HG03025 (cell line): Measurements from ENCODE around the gene CFAP45.

Experiments
- ATAC-seq: cut with Tn5 transposase; IDR thresholded peaks from one replicate; pipeline ENCODE4 v1.9.1; 2021; ENCODE audit warnings: mild to moderate bottlenecking, moderate library complexity; ENCODE audit not compliant: unreplicated experiment, low FRiP score

CFAP45 gene

DNA sequence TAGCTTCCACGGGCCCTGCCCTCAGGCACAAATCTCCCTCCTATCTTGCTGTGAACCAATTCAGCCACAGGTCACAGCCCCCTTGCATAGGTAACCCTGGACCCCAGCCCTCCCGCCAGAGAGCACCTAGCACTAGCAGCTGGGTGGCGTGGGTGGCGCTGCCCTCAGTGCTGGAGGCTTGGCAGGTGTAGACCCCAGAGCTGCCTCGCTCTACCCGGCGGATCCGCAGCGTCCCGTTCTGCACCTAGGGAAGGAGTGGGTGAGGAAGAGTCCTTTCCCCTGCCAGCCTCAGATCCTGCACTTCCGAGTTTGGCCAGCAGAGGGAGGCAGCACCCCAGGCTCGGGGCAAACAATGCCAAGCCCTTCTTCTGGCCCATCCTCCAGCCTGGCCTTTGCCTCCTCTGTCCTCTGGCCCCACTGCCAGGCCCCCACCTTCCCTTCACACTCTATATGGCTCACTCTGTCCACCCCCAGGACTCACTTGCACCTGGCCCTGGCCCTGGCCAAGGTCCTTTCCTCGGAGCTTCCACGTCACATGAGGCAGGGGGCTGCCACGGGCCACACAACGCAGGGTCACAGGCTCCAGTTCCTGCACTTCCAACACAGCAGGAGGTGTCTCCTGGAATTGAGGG, 36.4 kb upstream of the CFAP45 start:
- ATAC-seq = no peak

DNA sequence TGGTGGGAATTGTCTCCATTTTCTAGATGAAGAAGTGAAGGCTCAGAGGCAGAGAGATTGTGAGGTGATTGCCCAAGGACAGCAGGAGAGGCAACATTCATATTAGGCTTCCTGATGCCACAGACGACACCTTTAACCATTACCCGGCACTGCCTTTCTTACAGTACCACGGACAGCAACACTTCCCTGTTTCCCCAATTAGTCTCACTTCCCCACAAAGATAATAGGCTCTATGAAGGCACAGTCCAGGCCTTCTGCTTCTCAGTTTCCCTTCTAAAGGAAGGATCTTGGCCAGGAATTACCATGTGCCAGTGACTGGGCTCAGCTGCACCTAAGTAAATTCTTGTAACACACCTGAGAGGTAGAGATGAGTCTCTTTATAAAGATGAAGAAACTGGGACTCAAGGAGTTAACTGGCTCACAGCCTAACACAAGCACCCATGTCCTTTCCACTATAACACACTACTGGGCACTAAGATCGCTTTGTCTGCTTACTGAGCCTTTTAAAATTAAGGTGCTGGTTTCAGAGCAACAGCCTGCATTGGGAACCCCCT, 35.8 kb upstream of the CFAP45 start:
- ATAC-seq = no peak

- no peak for ATAC-seq
Measured at GRCh38 chr1:159935305-159935704, 35.3 kb upstream of the CFAP45 start.

DNA sequence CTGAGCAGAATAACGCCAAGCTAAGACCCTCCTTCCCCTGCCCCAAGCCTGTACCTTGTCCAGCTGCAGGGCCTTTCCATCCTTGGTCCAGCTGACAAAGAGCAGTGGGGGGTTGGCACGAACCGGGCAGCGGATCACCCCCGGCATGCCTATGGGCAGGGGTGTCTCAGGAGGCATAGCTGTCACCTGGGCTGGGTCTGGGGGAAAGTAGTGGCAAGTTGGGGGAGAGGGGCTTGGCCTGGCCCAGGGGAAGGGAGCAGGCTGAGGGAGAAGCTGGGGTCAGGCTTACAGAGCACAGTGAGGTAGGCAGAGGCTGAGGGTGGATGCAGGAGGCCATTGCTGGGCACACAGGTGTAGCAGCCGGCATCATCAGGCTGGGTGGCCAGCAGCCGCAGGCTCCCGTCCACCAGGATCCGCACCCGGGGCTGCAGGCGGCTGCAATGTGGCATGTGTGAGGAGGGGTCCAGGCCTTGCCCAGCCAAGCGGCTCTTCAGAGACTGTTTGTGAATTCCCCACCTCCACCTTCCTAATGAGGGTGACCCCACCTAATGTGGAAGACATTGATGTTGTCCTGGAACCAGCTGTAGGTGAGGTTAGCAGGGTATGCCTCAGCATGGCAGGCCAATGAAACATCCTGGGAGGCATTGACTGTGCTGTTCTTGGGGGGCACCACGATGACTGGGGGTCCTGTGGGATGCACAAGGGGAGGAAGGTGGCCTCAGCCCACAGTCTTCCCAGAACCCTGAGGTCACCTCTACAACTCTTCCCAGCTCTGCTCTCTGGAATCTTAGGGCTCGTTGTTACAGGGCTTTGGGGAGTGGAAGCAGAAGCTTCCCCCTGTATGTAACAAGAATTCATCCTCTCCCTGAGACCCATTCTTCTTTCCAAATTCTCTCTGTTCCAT, 34.4 kb upstream of the CFAP45 start:
- no peak for ATAC-seq

DNA sequence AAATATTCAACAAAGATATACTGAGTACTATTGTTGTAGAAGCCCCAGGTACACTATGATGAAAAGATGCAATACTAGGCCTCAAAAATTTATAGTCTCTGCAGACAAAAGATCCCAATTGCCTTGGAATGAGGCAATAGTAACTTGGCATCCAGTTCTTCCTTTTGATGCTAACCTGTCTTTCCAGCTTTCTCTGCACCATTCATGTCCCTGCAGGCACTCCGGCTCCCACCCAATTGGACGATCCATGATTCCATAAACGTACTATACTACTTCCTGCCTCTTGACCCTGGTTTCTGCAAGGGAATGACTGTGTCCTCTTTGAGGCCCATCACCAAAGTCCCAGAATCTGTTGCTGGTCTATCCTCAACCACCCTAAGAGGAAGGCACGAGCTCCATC, 33.4 kb upstream of the CFAP45 start:
- no peak for ATAC-seq

DNA sequence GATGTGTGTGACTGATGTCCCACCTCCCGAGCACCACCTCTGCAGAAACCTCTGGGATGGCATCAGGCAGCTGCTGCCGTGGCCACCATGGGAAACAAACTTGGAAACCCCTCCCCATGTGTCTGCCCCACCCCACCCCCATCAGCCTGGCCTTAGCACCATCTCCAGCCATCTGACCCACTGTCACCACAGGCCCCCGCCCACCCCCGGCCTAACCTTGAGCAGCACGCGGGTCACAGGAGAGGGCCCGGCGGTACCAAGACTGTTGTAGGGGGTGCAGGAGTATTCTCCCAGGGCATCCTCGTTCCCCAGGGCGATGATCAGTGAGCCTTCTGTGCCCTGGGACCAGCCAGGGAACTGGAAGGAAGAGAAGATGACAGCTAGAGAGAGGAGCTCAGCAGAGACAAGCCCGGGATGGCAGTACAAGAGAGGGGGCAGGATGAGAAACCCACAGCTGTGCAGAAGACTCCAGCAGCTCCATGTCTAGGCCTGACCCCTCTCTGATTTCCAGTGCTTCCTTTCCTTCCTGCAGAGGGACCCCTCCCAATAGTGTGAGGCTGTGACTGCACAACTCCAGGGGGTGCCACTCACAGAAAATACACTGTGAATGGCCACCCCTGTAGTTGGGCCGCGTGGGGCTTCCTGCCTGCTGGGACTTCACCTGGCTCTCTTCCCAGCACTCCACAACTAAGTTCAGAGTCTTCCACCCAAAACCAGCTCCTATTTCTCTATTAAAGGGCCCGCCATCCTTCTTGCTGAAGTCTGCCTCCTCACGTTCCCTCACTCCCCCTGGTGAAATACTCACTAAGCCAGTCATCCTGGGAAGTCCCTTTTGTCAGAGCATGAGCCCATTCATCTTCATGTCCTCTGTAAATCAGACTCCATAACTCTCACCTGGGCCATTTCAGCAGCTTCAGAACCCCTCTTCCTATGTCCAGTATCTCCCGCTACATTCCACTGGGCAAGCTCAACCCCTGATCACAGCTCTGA, 32.6 kb upstream of the CFAP45 start:
- ATAC-seq = no peak

GRCh38 chr1:159931795-159932173, 31.8 kb upstream of the CFAP45 start:
- ATAC-seq = no peak

DNA sequence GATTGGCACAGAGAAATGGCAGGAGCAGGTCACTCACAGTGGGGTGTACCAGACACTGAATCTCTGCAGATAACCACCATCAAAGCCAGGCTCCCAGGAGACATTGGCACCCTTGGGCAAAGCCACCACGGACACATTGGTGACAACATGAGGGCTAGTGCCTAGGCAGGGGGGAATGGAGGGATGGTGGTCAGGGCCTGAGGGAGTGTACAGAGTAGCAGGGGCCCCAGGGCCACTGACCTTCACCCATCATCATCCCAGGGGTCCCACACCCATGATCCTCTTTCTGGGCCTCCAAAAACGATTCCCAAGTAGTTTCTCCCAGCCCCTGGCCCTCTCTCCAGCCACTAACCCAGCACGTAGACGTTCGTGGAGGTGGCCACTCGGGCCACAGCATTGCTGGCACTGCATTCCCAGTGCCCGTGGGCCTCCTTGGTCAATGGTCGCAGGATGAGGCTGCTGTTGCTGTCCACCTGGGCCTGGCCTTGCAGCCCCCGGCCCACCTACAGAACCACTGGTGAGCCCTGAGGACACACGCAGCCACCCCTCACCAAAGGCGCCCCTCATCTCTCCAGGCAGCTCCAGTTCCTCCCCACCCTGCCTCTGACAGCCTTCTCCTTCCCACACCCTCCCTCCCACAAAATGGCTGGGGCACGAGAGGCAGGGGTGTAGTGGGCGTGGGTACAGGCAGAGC, 31.3 kb upstream of the CFAP45 start:
- ATAC-seq = no peak

DNA sequence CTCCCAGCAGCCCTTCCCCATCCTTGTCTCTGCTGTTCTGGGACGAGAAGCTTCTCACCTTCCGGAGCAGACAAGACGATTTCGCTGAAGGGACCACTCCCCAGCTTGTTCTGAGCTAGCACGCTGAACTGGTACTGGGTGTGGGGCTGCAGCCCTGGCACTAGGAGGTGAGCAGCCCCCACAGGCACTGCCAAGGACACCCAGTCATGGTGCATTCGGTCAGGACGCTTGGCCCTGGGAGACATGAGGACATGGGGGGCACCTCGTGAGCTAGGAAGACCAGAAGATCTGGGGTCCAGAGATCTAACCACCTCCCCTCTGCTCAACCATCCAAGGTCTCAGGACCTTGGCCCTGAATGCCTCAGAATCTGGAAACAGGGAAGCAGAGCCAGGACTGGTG, 30.7 kb upstream of the CFAP45 start:
- ATAC-seq = no peak

DNA sequence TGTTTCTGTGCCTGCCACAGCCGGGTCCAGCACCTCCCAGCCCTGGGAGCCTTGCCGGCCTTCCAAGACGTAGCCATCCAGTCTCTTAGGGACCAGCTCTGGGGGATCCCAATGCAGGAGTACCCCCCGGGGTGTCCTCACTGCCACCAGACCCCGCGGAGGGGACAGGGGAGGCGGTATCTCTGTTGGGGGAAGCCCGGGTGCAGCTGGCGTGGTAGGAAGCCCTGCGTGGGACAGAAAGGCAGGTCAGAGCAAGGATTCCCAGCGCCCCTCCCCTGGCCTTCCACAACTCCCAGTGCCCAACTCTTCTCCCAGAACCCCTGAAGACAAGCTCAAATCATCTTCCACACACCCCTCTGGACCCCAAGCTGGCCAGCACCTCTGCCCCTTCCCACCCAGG, 30.3 kb upstream of the CFAP45 start:
- no peak for ATAC-seq

GRCh38 chr1:159929155-159930051, 29.4 kb upstream of the CFAP45 start:
- ATAC-seq = no peak

DNA sequence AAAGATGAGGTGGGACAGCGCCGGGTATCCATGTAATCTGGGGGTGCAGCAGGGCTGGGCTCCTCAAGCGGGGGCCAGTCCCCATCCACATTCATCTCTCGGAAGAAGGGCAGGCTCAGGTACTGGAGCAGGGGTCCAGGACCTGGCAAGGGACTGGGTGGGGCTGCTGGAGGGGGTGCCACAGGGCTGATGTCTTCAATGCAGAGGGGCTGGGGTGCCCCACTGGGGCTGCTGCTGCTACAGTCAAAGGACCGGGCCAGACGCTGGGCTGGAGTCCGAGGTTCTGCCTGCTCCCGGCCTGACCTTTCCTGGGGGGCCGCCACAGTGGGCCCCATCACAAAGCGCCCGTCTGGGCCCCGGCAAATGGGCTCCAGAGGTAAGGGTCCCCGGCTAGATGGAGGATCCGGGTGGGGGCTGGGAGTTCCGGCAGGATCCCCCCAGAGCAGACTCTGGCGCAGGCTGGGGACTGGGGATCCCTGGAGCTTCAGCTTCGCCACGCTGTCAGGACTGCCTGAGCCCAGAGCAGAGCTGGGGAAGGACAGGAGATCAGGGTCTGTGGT, 28.6 kb upstream of the CFAP45 start:
- ATAC-seq = no peak

DNA sequence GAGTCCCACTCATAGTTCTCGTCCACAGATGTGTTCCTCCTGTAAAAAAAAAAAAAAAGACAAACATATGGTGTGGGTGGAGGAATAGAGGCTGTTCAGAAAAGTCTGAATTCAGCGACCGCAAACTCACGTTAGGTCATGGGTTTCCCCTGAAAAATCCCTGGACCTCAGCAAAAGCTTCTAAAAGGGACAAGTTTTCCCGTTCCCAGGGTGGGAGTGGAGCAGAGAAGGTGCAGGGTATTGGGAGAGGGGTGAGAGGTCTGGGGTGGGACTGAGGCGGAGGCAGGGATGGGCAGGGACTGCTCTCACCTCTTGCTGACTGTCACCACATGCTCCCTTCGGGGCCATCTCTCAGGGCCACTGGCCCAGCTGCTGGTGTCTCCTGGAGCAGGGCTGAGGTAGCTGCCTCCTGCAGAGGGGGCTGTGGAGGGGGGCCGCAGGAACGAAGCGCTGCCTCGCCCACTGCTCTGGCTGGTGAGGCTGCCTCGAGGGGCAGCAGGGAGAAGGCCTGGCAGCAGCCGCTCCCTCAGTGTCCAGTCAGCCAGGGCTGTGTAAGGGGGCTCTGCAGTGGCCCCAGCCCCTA, 28.0 kb upstream of the CFAP45 start:
- ATAC-seq = no peak

DNA sequence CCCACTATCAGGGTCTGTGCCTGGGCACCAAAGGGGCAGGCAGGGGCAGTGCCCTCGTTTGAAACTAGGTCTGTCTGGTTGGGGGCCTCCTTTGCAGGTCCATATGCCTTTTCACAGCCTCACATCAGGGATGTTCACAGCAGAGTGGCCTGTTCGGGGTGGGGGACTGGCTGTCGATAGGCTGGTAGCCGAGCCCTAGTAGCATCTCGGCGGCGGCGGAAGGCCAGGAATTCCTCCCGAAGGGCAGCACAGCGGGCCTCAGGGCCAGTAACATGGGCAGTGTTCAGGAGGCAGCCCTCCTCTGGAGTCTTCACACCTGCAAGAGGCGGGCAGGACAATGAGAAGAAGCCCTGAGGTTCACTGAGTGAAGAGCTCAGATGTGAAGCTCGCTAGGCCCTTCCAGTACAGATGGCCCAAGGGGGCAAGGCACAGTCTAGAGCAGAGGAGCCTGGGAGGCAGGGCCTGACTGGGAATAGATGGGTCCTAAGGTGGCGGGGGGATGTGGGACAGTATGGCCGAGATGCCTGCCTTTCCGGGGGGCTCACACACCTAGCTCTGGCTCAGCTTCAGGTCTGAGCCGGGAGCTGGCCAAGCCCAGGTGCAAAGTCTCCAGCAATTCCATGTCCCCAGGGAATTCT, 27.4 kb upstream of the CFAP45 start:
- no peak for ATAC-seq

- ATAC-seq = no peak
Measured at GRCh38 chr1:159925719-159926078, 25.7 kb upstream of the CFAP45 start.

GRCh38 chr1:159924791-159925718, 25.1 kb upstream of the CFAP45 start, which contains the start of gene TAGLN2:
Gene TAGLN2 (minus strand): TSS chr1:159925507. CDS start chr1:159920509, 4,998 bp downstream.
- peak; percentile 57 for ATAC-seq
